Measurements from ENCODE around the gene SPATA2L.

Gene SPATA2L, protein sequence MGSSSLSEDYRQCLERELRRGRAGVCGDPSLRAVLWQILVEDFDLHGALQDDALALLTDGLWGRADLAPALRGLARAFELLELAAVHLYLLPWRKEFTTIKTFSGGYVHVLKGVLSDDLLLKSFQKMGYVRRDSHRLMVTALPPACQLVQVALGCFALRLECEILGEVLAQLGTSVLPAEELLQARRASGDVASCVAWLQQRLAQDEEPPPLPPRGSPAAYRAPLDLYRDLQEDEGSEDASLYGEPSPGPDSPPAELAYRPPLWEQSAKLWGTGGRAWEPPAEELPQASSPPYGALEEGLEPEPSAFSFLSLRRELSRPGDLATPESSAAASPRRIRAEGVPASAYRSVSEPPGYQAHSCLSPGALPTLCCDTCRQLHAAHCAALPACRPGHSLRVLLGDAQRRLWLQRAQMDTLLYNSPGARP

DNA sequence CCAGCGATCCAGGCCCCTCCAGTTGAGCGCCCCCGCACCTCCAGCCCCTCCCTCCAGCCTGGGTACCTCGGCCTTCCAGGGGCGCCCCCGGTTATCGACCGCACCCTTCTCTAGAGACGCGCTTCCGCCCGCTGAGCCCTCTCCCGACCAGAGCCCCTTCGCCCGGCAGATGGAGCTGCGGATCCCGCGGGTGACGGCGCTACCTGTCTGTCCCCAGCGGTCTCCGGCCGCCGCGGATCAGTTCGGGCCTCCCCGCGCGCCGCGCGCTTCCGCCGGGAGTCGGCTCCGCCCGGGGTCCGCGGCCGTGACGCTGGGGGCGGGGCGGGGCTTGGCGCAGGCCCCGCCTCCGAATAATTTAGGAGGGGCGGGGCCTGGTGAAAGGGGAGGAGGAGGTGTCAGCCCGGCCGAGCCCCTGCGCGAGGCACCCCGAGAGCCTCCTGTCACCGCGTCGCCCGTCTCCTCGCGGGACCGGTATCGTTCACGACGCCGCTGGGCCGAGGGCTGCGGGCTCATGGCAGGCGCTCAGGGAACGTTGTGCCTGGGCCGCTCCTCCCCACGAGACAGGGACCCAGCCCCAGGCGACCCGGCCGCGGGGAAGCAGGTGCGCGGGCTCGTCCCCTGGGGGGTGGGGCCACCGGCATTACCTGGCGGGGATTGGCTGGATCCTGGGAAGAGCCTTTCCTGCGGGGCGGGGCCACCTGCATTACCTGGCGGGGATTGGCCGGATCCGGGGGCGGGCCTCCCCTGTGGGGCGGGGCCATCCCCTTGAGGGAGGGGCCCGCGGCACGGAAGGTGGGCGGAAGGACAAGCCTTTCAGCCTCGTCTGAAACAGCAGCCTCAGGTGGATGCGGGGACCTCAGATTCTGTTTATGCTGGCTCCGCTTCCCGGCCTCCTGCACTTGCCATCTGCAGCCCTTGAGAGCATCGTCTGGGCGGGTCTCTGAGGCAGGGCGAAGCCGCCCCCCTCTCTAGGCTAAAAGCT, at the start of gene SPATA2L:
Gene SPATA2L (minus strand): TSS at position 281 of the 982 bp plus-strand sequence. CDS start 473 bp downstream, outside the sequence.
- peak; percentile 96 for DNase-seq (ENCODE audit: low read depth)

DNA sequence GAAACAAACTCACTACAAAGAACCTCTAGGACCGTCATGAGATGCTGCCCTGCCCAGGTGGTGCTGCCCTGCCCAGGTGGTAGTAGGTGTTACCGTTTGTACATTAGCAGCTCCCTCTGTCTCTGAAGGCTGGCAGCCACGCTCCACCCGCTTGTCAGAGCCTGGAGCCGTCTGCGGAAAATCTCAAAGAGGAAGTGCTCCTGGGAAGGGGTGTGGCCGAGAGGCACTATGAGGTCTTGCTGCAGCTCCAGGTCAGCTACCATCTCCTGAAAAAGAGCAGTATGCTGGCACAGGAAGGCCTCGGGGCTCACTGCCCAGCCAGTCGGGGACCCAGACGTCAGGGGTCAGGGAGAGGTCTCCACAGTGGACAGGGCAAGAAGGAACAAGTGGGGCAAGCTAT, 48.1 kb upstream of the SPATA2L start:
- no peak for DNase-seq (ENCODE audit: low read depth)

DNA sequence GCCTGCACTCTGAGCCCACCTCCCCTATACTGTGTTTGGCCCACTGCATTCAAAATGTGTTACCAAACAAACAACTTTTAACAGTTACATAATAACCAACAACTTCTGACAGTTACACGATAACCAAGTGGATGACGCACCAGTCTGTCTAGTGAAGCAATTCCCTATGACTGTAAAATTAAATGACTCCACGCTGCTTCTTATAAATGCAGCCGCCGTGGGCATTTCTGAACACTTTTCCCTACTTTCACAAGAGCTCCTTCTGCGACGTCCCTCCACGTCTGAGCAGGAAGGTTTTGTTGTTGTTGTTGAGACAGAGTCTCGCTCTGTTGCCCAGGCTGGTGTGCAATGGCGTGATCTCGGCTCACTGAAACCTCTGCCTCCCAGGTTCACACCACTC, 47.4 kb upstream of the SPATA2L start:
- no peak for DNase-seq (ENCODE audit: low read depth)

DNA sequence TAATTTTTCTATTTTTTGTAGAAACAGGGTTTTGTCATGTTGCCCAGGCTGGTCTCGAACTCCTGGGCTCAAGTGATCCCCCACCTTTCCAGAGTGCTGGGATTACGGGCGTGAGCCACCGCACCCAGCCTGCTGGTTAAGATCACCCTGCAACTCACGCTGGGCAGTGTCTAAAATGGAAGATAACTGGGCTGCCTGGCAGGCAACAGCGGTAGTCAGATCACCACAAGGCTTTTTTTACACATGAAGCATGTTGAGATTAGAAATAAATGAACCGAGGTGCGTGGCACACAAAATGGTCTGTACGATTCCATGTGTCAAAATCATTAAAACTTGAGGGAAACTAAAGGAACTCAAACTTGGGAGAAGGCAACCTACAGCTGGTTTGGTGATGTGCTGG, 46.6 kb upstream of the SPATA2L start:
- no peak for DNase-seq (ENCODE audit: low read depth)

DNA sequence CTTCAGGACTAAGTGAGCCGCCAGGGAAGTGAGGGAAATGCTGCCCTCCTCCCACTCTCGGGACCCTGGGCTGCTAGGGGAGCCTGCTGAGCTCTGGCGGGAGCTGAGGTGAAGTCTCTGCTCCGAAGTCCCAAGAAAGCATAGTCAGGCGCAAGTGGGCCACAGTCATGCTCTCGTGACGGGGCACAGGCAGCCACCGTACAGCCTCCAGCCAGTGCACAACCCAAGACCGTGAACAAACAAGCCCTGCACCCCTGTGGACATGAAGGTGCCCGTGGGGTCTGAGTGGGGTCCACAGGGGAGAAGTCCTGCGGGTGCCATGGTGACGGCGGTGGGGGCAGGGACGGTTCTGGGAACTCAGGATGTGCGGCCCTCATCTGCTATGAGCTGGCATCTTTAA, 44.5 kb upstream of the SPATA2L start:
- no peak for DNase-seq (ENCODE audit: low read depth)

DNA sequence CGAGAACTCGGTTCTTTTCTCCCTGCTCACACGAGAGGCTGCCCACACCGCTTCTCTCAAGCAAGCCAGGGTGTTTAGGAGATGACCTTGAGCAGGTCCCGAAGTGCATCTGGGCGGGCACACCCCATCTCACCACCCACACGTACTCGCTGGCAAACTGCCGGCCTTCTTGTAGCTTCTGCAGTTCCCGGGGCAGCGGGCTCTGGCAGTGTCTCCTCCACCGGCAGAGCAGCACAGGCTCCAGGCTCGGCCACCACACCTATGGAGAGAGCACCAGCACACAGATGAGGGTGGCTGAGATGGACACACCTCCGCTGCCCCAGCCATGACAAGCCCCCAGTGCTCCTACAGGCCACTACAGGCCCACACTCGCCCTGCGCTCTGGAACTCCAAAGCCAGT, 43.3 kb upstream of the SPATA2L start:
- no peak for DNase-seq (ENCODE audit: low read depth)

DNA sequence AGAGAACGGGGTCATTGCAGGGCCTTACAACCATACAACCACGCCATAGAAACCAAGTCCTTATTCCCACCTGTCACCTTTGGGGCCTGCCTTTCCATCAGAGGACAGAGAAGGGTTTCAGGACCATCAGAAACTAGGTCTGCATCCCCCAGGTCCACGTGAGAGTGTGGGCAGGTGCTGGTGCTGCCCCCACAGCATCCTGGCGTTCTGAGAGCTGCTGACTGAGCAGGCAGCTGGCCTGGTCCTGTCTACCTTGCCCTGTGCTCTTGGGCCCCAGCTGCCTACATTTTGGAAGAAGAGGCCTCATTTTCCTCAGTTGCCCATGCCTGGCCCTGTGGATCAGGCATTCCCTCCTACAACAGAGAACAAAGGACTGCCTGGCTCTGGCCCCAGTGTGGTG, 41.4 kb upstream of the SPATA2L start:
- no peak for DNase-seq (ENCODE audit: low read depth)

DNA sequence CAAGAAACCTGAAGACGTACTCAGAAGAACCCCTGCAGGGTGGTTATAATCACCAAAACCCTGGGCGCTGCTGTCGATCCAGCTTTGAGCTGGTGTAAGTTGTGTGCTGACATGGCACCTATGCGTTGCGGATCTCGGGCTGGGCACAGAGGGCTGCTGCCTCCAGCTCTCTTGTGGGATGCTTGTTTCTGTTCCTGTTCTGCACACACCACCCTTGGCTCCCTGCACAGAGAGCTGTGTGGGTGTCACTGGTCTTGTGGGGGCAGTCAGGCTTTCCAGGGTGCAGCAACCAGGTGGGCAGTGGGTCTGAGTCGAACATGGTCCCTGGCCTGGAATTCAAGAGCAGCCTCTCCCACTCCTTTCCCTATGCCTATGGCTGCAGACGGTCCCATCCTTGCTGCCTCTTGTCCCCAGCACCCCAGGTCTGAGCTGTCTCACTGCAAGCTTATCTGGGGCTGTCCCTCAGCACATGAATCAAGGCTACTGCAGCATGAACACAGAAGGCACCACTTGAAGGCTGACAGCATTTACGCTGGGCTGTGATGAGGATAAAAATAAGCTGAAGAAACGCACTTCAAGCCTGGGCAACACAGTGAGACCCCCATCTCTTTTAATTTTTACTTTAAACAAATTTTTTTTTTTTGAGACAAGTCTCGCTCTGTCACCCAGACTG, 40.0 kb upstream of the SPATA2L start:
- DNase-seq (ENCODE audit: low read depth) = no peak

DNA sequence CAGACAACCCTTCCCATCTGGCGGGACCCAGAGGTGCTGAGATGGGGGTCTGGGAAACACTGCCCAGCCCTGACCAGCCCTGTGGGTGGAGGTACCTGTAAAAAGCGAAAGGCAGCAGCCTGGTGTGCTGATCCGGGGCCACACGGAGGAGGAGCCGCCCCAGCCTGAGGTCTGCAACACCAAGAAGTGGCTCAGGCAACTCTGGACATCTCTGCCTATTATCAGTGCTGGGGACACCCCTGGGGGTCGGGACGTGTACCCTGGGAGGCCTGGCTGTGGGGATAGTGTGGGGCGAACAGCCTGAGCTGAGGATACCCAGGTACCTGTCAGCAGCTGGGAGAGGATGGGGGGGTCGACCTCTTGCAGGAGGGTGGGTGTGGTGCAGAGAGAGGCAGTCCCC, 37.9 kb upstream of the SPATA2L start:
- DNase-seq (ENCODE audit: low read depth) = no peak

DNA sequence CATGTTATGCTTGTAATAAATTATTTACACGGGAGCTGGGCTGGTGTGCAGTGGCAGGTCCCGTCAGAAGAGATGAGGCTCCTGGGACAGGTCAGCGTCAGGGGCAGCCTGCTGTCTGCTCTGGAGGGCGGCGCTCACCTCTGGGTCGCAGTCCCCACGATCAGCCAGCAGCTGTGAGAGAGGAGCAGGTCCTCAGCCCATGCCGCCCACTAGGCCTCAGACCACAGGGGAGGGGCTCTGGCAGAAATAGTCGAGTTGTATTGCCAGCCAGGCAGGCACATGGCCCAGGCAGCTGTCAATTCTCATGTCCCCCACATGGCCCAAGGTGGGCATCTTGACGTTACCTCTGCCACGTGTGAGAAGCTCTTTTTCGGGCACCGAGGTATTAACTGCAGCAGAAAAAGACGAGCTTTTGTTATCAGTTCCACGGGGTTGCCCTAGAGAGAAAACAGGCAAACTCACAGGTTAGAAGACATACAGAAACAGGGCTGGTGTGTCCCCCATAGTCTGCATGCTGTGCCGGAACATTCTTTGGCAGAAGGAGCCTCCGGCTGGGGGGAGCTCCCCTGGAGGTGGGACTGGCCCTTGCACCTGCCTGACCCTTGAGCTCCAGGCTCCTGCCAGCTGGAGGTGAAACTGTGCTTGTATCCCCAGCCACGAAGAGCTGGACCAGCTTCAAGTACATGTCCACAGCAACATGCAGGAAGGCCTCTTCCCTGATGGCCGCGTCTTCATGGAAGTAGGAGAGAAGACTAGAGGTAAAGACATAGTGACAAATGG, 37.2 kb upstream of the SPATA2L start:
- no peak for DNase-seq (ENCODE audit: low read depth)

DNA sequence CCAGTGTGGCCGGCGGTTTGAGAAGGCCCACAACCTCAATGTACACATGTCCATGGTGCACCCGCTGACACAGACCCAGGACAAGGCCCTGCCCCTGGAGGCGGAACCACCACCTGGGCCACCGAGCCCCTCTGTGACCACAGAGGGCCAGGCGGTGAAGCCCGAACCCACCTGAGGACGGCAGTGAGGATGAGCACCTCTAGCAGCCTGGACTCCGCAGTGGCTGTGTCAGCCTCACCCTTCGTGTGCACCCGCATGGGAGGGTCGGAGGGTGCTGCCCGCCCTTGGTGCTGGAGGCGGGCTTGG, 36.5 kb upstream of the SPATA2L start:
- no peak for DNase-seq (ENCODE audit: low read depth)

DNA sequence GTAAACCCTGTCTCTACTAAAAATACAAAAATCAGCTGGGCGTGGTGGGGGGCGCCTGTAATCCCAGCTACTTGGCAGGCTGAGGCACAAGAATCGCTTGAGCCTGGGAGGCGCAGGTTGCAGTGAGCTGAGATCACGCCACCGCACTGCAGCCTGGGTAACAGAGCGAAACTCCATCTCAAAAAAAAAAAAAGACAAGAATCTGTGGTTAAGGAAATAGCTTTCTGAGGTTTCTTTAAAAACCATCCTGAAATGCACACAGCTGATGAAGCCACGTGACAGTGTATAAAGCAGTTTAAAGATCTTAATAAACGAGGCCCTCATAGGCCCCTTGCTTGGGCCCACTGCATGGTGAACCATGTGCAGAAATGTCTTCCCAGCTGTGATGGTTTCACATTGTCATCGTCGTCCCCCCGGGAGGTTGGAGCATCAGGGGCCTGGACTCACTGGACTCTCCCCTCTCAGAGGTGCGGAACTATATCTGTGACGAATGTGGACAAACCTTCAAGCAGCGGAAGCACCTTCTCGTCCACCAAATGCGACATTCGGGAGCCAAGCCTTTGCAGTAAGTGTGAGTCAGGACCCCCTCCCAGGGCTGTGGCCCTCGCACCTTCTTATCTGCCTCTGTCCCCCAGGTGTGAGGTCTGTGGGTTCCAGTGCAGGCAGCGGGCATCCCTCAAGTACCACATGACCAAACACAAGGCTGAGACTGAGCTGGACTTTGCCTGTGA, 36.0 kb upstream of the SPATA2L start:
- no peak for DNase-seq (ENCODE audit: low read depth)

DNA sequence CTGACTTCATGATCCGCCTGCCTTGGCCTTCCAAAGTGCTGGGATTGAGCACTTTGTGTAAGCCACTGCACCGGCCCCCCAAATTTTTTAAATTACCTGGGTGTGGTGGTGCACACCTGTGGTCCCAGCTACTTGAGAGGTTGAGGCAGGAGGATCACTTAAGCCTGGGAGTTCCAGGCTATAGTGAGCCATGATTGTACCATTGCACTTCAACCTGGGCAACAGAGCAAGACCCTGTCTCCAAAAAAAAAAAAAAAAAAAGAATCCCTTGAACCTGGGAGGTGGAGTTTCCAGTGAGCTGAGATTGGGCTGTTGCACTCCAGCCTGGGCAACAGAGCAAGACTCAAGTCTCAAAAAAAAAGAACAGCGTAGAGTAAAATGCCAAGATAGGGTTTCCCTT, 35.0 kb upstream of the SPATA2L start:
- no peak for DNase-seq (ENCODE audit: low read depth)

DNA sequence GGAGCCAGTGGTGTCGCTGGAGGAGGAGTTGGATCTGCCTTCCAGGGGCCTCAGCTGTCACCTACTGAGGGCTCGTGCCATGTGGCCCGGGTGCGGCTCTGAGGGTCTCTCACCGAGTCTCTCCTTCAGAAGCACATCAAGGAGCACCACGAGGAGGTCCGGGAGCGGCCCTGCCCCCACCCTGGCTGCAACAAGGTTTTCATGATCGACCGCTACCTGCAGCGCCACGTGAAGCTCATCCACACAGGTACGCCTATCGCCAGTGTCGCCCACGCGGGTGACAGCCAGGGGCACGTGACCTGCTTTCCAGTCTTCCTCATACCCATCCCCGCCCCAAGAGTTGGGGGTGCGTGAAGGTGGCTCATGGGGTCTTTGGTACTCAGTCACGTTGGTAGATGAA, 32.3 kb upstream of the SPATA2L start:
- DNase-seq (ENCODE audit: low read depth) = no peak

DNA sequence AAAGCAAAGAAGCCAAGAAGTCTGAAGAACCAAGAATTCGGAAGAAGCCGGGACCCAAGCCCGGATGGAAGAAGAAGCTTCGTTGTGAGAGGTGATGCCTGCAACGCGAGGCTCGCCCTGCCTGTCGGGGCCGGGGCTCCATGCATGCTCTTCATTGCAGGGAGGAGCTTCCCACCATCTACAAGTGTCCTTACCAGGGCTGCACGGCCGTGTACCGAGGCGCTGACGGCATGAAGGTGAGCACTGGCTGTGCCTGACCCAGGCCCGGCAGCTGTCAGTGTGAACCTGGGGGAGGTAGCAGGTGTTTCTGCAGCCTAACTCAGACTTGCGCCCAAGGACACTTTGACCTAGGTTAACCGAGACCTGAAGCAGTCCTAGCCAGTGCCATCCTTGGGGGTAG, 31.8 kb upstream of the SPATA2L start:
- no peak for DNase-seq (ENCODE audit: low read depth)

DNA sequence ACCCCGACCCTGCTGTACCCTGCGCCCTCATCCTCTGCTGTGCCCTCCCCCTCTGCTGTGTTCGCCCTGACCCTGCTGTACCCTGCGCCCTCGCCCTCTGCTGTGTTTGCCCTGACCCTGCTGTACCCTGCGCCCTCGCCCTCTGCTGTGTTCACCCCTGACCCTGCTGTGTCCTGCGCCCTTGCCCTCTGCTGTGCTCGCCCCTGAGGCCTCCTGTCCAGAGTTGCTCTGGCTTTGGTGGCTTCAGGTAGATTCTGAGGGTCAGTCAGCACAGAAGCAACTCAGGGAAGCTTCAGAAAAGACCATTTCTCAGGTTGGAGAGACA, 31.4 kb upstream of the SPATA2L start:
- no peak for DNase-seq (ENCODE audit: low read depth)

DNA sequence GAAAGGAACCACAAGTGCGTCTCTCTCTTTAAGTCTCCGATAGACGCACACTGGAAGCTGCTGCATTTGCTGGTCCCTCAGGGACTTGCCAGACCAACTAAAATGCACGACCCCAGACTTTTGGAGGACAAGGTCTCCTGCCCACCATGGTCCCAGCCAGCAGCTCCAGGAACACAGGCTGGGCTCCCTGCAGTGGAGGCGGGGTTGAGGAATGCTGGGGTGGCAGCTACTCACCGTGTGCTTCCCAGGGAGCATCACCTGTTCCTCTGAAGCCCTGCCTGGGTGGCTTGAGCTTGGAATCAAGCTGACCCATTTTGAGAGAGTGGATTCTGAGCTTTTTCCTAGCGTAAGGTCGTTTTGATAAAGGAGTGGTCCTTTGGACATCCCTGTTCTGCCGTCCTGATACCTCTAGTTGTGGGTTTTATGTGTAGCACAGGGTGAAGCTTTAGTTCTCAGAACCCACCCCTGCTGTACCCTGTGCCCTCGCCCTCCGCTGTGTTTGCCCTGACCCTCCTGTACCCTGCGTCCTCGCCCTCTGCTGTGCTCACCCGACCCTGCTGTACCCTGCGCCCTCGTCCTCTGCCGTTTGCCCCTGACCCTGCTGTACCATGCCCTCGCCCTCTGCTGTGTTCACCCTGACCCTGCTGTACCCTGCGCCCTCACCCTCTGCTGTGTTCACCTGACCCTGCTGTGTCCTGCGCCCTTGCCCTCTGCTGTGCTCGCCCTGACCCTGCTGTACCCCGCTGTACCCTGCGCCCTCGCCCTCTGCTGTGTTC, 30.8 kb upstream of the SPATA2L start:
- DNase-seq (ENCODE audit: low read depth) = no peak

DNA sequence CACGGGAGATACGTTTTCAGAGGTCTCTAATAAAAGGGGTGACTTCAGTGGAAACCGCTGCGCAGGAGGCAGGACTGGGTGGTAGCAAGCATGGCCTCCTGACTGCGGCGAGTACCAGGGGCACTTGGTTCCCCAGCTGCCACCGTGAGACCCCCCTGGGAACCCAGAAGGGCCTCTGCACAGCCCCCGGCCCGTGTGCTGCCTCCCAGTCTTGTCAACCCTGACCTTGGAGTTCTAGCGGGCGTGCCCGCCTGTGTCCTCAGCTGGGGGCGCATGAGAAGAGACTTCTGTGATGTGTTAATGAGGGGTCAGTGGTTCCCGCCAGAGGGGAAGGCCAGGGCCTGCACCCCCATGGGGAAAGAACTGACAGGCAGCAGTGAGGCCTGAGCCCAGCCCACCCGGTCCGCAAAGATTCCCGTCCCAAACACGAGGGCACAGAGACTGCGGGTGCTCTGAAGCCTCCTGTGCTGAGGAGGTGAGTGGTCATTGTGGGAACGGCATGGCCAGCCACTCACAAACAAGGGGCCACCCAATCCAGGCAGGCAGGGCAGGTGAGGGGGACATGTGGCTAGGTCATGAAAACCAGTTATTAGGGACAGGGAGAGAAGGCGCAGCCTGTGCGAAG, 29.2 kb upstream of the SPATA2L start:
- no peak for DNase-seq (ENCODE audit: low read depth)

DNA sequence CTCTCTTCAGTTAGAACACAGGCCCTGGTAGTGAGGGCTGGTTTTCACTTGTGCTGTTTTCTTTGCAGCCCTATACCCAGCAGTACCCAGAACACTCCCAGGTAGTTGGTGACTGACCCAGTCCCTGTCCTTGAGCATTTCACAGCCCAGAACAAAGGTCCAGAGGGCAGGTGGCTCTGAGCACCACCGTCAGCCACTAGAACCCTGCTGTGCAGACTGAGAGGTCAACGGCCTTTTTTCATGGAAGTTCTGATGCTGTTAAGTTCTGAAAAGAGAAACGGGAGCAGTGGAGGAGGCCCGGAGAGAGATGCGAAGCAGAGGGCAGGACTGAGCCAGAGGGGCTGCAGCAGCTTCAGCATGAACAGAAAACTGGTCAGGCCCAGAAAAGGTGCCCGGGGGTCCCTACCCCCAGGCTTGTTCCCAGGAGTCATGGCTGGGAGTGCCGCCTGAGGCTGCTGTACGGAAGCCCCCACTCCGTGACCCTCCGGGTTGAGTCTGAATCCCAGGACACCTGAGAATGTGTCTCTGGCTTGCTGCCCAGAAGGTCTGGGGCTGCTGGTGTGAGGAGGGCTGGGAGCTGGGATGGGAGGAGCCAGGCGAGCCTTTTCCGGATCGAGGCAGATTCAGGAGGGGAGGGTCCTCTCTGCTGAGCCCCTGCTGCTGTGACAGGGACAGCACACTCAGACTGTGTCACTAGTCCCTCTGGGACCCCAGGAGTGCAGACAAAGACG, 28.5 kb upstream of the SPATA2L start:
- no peak for DNase-seq (ENCODE audit: low read depth)

All from activated gamma-delta T cell treated with anti-CD3 and anti-CD28 coated beads, Interleukin-2, amount 50 U/mL, for 16 hours (primary cell).